NK-92 treated with Interleukin-12 subunit alpha and Interleukin-12 subunit beta, amount 100 ng/mL, for 24 hours (cell line): ENCODE data around the gene QSER1.
"Not testable (repeated sequence)": the region's sequence is repeated elsewhere in the genome, so short reads cannot be mapped to it uniquely, and the experiment has no call there.

ENCODE experiments used
- DNase-seq: peaks from one replicate; lab custom pipeline; 2025; lab: John Stamatoyannopoulos, UW

QSER1 gene

DNA sequence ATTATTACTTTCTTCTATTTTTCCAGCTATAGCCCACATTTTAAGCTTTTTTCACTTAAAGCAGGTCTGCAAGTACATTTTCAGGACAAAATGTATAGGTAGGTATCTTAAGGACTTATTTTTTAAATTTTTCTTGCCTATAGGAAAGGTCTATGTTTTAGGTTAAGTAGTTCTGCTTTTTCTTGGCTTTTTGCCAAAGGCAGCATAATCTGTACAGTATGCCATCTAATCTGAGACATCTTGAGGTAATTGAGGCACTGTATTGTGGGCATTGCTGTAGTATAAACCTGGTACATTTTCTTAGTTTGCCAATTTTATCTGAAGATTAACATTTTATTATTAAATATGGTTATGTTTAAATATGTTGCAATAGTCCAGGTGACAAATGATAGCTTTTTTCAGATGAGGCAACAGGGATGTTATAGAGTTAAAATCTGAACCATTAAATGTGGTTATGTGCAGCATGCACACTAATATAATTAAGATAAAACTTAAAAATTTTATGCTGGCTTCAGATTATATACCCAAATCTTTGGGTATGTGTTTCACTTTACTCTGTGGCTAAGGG lies 42.9 kb downstream of the QSER1 start:
- no peak for DNase-seq

GRCh38 chr11:32936178-32936577 lies 43.6 kb downstream of the QSER1 start:
- not testable (repeated sequence) for DNase-seq

DNA sequence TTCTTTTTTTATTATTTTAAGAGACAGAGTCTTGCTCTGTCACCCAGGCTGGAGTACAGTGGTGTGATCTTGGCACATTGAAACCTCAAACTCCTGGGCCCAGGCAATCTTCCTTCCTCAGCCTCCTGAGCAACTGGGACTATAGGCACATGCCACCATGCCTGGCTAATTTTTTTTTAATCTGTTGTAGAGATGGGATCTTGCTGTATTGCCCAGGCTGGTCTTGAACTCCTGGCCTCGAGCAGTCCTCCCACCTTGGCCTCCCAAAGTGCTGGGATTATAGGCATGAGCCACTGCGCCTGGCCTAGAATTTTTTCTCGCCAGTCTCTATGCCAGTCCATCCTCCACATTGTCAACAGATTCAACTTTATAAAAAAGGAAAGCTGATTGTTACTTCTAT lies 44.7 kb downstream of the QSER1 start:
- DNase-seq, result not testable (repeated sequence)

- DNase-seq, result no peak
These were observed 46.4 kb downstream of the QSER1 start for GRCh38 chr11:32939046-32939445.

GRCh38 chr11:32939866-32940265 lies 47.3 kb downstream of the QSER1 start:
- no peak for DNase-seq

- no peak for DNase-seq
These were observed 48.3 kb downstream of the QSER1 start for GRCh38 chr11:32940865-32941264.

DNA sequence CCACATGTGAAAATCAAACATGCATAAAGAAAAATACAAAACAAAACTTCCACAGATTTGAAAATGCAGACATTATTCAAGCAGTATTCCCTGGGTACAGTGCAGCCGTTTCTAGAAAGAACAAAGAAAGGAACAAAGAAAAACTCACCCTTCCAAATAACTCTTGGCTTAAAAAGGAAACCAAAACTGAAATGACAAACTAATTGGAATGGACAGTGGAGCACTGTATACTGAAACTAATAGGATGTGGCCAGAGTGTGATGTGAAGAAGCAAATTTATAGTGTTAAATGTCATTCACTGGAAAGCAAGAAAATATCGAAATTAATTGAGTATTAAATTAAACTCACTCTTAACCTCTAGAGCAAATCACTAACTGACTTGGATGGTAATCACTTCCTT lies 55.4 kb downstream of the QSER1 start:
- DNase-seq, result no peak

DNA sequence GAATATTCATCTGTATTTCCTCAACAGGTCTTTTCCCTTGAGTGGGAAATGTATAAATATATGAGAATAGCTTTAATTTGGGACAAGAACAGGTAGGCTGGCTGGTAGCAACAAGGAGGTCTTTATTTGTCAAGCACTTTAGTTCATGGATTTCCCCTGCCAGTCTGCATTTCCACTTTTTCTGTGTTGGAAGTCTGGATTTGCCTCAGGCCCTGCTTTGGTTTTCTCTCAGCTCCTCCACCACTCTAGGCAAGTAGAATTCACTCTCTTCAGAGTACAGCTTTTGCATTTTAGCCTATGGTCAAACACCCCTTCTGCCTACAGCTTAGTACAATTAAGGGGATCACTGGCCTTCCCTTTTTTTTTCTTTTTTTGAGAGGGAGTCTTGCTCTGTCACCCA lies 57.1 kb downstream of the QSER1 start:
- DNase-seq, result no peak

GRCh38 chr11:32952421-32952820 lies 59.8 kb downstream of the QSER1 start:
- DNase-seq, result no peak

DNA sequence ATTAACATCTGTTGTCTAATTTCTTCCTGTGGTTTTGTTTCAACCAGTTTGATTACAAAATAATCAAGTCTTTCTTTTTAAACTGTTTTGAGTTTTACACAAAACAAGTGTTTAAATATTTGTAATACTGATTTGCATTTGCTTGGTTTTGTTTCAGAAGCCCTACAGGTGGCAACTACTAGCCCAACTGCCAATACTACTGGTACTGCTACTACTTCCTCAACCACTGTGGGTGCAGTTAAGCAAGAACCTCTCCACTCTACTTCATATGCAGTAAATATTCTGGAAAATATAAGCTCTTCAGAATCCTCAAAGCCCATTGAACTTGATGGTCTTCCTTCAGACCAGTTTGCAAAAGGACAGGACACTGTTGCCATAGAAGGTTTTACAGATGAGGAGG lies 61.1 kb downstream of the QSER1 start:
- no peak for DNase-seq

- no peak for DNase-seq
These were observed 68.0 kb downstream of the QSER1 start for GRCh38 chr11:32960553-32961164.

DNA sequence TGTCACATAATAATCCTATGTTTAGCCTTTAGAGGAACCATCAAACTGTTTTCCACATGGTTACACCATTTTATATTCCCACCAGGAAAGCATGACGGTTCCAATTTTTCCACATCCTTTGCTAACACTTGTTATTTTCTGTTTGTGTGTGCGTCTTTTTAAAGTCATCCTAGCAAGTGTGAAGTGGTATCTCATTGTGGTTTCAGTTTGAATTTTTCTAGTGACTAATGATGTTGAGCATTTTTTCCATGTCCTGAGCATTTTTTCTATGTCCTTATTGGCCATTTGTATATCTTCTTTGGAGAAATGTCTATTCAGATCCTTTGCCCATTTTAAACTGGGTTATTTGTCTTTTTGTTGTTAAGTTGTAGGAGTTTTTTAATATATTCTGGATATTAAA lies 69.4 kb downstream of the QSER1 start:
- no peak for DNase-seq

DNA sequence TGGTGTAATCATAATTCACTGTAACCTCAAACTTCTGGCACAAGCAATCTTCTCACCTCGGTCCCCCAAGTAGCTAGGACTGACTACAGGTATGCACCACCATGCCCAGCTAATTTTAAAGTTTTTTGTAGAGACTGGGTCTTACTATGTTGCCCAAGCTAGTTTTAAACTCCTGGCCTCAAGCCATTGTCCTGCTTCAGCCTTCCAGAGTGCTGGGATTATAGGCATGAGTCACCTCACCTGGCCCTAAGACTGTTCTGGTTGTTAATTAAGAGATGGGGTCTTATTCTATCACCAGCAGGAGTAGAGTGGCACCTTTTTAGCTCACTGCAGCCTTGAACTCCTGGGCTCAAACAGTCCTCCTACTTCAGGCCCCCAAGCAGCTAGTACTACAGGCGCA lies 71.1 kb downstream of the QSER1 start:
- DNase-seq, result no peak

DNA sequence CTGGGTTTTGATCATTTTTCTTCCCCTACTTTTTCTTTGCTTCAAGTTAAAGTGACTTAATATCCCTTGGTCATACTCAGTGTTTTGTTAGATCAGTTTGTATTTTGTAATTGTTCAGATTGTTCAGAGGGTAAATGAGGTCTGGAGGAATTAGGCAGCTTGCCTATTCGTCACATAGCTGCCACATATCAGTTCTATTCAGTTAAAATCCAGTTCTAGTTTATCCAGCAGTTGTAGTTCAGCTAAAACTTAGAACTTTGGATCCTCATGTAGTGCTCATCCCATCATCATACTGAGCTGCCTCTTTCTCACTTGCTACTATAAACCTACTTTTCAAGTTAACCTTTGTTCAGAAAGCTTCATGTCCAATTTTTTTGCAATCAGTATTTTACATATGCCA lies 75.9 kb downstream of the QSER1 start:
- DNase-seq, result no peak

GRCh38 chr11:32972233-32972632 lies 79.6 kb downstream of the QSER1 start:
- not testable (repeated sequence) for DNase-seq

GRCh38 chr11:32972781-32973180 lies 80.2 kb downstream of the QSER1 start:
- DNase-seq, result no peak

DNA sequence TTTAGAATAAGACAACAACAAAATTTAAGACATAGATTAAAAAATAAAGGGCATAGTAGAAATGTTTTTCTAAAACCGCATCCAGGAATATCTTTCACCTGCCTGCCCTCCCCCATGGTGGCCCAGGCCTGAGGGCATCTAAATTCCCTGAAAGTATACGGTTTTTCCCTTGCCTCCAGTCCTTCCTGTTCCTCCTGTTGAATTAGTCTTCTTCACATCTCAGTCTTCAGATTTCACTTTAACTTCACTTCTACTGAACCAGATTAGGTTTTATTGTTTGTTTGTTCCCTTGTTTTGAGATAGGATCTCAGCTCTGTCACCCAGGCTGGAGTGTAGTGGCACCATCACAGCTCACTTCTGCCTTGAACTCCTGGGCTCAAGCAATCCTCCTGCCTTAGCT lies 90.0 kb downstream of the QSER1 start:
- DNase-seq, result no peak

DNA sequence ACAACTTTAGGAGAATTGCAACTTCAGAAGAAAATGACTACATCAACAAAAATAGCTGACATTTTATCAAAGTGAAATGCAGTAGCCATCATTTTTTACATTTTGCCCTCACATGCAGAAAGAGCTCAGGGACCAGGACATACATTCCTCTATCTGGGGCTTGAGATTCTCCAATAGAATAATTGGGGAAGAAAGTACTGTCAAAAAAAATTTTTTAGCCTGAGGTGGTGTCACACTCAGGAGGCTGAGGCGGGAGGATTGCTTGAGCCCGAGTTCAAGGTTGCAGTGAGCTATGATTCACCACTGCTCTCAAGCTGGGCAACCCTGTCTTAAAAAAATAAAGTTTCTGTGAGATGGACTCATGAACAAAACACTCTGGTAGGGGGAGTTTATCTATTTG lies 90.9 kb downstream of the QSER1 start:
- no peak for DNase-seq

- no peak for DNase-seq
These were observed 93.0 kb downstream of the QSER1 start for GRCh38 chr11:32985600-32985999.

DNA sequence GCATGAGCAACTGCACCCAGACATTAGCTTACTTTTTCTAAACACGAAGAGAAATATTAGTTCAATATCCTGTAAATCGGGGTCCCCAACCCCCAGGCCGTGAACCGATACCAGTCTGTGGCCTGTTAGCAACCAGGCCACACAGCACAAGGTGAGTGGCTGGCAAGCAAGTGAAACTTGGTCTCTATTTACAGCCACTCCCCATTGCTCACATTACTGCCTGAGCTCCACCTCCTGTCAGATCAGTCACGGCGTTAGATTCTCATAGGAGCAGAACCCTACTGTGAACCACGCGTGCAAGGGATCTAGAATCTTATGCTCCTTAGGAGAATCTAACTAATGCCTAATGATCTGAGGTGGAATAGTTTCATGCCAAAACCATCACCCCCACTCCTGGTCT lies 95.2 kb downstream of the QSER1 start:
- DNase-seq, result no peak

DNA sequence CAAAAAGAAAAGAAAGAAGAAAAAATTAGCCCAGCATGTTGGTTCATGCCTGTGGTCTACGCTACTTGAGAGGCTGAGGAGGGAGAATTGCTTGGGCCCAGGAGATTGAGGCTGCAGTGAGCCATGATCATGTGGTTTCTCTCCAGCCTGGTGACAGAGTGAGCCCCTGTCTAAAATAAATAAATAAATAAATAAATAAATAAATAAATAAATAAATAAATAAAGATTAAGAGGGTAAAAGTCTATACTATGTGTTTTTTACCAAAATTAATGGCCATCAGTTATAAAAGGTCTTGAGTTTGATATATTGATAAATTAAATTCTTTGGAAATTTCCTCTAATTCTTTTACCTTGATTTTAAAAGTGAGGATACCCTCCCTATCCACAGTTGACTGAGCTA lies 97.9 kb downstream of the QSER1 start:
- DNase-seq, result no peak

- no peak for DNase-seq
These were observed 98.8 kb downstream of the QSER1 start for GRCh38 chr11:32991427-32991826.

DNA sequence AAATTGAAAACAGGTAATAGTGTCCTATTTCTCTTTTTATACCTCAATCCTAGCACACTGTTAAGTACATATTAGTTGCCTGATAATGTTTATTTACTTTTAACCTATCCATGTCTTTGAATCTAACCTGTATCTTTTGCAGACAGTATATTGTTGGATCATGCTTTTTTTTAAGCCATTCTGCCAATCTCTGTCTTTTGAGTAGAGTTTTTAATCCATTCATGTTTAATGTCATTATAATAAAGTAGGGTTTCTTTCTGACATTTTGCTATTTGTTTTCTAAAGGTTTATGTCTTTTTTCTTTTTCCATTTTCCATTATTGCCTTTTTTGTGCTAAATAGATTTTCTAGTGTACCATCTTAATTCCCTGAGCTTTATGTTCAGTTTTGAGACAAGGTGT lies 99.3 kb downstream of the QSER1 start:
- no peak for DNase-seq

DNA sequence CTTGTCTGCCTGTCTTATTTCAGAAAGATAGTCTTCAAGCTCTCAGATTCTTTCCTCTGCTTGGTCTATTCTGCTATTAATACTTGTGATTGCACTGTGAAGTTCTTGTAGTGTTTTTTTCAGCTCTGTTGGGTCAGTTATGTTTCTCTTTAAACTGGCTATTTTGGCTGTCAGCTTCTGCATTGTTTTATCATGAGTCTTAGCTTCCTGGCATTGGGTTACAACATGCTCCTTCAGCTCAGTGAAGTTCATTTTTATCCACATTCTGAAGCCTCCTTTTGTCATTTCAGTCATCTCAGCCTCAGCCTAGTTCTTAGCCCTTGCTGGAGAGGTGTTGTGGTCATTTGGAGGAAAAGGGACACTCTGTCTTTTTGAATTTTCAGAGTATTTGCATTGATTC lies 107.6 kb downstream of the QSER1 start:
- DNase-seq, result no peak
